T-helper 9 cell (primary cell): ENCODE measurements around the gene SLX4IP.
A peak's percentile ranks its signal among the peaks of the same experiment; 100 is the strongest.

Source experiments
- DNase-seq: peaks from one replicate; pipeline ENCODE4 v3.0.0-alpha.2; 2020

SLX4IP gene

DNA sequence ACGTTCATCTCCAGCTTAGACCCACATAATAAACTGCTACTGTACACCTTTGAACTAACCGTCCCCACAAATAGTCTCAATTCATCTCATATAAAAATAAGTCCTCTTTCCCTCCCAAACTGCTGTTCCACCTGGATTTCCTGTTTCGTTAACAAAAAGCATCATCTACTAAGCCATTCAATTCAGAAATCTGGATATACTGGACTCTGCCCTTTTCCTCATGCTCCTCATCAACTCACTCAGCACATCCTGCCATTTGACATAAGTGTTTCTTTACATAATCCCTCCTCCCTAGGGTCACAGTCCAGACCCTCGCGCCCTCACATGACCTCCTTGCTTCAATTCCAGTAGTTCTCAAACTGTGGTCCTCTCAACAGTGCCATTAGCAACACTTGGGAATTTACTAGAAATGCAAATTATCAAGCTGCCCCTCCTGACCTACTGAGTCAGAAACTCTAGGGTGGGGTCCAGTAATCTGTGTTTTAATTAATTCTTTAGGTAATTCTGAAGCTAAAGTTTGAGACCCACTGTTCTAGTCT, 5.6 kb upstream of the SLX4IP start:
- DNase-seq, result no peak

DNA sequence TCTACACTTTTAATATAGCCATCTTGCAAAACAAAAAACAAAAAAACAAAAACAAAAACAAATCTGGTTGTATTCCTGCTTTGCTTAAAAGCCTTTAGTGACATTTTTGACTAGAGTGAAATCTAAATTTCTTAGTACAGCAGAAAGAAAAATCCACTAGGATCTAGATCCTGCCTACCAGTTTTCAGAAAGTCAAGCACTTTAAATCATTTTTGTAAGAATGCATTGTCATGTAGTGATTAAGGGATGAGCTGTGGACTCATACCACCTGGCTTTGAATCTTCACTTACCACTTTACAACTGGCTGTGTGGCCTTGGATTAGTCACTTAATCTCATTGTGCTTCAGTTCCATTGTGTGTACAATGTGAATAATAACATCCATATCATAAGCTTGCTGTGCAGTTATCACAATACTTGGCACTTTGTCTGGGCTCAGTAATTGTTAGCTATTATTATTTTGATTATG, 5.1 kb upstream of the SLX4IP start:
- DNase-seq, result no peak

DNA sequence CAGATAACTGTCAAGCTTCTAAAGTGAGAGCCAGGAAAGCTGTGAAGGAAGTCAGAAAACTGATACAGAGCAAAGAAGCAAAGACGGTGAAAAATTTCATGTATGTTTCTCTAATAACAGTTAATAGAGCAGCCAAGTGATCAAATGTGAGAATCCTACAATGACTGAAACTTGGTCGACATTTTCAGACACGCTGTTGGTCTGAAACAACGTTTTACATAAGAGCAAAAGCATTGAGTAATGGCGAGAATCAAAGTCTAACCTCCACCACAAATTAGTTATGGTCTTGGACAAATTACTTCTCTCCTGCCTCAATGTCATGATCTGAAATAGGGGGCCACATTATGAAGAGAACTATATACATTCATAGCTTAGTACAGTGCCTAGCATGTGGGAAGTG, 4.4 kb upstream of the SLX4IP start:
- DNase-seq, result no peak

DNA sequence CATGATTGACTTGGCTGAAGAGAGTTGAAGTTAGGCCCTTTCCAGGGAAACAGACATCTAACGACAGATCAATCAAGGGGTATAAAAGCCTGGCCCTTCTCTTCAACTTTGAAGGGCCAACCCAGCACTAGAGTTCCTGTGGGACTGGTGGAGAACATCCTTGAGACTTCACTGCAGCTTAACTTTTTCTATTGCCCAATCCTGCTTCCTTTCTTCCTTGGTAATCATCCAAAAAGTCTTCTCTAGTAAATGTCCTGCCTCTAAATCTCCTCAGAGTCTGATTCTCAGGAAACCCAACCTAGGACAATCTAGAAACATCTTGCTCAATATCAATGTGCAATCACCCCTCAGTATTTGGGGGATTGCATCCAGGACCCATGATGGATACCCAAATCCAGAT, 3.0 kb upstream of the SLX4IP start:
- no peak for DNase-seq

DNA sequence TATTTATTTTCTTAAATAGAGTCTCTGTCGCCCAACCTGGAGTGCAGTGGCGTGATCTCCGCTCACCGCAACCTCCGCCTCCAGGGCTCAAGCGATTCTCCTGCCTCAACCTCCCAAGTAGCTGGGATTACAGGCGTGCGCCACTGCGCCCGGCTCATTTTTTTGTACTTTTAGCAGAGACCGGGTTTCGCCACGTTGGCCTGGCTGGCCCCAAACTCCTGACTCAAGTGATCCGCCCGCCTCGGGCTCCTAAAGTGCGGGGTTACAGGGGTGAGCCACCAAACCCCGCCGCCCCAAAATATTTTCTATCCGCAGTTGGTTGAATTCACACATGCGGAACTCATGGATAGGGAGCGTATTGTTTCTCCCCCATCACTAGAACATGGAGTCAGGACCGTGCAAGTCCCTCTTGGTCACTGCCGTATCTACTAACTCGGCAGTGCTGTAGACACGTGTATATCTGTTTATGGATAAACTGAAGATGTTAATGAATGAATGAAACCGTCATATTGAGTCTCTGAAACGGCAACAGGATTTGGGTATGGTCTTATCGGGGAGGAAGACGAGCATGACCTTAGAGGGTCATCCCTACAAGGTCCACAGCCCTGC, 2.0 kb upstream of the SLX4IP start:
- DNase-seq, result no peak

DNA sequence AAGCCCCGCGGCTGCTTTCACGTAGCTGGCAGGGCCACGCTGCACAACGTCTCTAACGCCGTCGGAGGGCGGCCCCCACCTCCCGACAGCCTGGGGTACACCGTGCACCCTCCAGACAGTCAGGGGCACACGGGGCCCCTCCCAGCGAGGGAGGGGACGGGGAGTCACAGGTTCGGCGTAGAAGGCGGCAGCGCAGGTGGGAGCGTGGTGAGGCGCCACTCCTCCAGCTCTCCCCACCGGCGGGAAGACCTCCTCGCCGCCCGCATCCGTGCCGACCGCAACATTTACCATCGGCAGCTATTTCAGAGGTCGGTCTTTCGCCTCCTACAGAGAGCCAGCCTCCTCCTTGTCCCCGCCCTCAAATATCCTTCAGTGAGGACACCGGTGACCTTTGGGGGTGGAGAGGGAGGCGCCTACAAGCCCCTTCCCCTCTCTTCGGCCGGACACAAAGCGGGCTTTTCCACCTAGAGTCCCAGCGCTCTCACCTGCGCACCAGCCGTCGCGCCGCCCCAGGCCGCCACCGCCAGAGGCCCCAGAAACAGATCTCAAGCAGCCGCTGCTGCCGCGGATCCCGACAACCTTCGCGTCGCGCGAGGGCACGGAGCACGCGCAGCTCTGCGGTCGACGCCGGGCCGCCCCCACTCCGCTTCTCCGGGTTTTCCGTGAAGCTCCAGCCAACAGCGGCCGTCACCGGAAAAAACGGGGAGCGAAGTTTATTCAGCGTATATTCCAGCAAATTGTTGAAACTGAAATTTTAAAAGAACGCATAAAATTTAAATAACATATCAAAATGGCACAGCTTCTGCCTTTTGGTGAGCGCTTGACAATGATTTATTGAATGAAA, 1.3 kb upstream of the SLX4IP start, which contains the start of gene MKKS:
Gene MKKS, minus strand, starts transcription at position 600 of the 844 bp plus-strand sequence. CDS start 20,708 bp downstream, outside the sequence.
- DNase-seq, result peak; percentile 79

DNA sequence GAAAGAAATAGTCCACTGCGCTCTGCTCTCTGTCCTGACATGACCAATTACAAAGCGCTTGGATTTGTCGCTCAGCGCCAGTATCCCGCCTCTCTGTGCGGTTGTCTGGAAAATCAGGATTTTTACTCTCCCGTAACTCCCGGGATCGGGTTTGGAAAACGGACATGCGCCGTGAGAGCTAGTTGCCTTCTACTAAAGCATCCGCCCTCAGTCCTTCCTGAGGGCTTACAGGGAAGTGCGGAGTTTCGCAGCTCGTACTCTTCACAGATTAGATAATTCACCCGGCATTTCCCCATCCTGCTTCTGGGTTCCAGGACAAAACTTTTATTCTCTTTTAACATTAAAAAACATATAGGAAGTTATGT, 656 bp upstream of the SLX4IP start:
- peak; percentile 49 for DNase-seq

DNA sequence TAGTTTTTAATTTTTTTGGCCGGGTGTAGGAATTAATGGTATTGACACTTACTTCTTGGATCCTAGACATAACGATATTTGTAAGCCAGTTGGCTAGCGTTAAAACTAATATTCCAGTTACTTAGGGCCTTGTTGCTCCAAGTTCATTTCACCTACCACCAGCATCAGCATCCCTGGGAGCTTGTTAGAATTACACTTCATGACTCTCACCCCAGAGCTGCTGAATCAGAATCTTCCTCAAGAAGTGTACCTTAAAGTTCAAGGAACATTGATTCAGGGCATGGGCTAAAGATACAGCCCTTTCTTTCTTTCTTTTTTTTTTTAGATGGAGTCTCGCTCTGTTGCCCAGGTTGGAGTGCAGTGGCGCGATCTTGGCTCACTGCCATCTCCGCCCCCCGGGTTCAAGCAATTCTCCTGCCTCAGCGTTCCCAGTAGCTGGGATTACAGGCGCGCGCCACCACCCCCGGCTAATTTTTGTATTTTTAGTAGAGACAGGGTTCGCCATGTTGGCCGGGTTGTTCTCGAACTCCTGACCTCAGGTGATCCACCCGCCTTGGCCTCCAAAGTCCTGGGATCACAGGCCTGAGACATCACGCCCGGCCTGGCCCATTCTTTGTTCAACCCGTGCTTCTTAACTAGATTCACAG, 1.1 kb downstream of the SLX4IP start:
- DNase-seq, result no peak

DNA sequence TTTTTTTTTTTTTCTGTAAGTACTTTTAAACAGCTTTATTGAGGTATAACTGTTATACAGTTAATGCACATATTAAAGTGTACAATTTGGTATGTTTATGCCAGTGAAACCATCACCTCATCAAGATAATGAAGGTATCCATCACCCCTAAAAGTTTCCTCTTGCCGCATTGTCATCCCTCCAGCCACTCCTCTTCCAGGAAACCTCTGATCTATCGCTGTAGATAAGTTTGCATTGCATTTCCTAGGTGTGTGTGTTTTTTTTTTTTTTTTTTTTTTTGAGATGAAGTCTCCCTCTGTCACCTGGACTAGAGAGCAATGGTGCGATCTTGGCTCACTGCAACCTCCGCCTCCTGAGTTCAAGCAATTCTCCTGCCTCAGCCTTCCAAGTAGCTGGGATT, 3.1 kb downstream of the SLX4IP start:
- no peak for DNase-seq

DNA sequence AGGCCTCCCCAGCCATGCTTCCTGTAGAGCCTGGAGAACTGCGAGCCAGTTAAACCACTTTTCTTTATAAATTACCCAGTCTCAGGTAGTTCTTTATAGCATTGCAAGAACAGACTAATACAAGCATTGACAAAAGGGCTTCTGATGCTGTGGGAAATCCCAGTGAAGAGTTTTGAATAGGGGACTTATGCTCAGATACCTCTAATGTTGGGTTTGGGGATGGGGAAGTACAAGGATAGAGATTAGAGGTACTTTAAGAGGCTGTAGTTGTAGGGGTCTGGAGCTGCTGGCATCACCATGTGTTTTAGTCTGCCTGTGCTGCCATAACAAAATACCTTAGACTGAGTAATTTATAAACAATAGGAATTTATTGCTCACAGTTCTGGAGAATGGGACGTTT, 8.8 kb downstream of the SLX4IP start:
- DNase-seq, result no peak

DNA sequence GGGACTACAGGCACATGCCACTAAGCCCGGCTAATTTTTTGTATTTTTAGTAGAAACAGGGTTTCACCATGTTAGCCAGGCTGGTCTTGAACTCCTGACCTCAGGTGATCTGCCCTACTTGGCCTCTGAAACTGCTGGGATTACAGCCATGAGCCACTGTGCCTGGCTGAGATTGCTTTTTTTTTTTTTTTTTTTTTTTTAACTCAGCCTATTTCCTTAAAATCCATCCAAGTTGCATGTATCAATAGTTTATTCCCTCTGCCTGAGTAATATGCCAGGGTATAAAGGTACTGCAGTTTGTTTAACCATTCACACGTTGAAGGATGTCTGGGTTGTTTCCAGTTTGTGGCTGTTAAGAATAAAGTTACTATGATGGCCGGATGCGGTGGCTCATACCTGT, 10.7 kb downstream of the SLX4IP start:
- no peak for DNase-seq

DNA sequence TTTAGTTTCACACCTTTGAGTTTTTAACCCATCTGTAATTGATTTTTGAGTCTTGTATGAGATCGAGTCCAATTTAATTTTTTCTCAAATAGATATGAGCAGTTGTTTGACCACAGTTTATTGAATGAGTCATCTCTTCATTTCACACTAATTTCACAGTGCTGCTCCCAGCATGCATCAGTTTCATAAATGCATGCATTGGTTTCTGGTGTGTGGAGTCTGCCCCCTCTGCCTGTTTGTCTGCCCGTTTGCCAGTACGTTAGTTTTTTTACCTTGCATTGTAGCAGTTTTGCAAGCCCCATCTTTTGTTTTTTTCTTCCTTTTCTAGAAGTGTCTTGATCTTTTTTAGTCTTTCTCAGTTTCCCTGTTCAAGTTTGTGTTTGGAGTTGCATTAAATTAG, 11.9 kb downstream of the SLX4IP start:
- no peak for DNase-seq

DNA sequence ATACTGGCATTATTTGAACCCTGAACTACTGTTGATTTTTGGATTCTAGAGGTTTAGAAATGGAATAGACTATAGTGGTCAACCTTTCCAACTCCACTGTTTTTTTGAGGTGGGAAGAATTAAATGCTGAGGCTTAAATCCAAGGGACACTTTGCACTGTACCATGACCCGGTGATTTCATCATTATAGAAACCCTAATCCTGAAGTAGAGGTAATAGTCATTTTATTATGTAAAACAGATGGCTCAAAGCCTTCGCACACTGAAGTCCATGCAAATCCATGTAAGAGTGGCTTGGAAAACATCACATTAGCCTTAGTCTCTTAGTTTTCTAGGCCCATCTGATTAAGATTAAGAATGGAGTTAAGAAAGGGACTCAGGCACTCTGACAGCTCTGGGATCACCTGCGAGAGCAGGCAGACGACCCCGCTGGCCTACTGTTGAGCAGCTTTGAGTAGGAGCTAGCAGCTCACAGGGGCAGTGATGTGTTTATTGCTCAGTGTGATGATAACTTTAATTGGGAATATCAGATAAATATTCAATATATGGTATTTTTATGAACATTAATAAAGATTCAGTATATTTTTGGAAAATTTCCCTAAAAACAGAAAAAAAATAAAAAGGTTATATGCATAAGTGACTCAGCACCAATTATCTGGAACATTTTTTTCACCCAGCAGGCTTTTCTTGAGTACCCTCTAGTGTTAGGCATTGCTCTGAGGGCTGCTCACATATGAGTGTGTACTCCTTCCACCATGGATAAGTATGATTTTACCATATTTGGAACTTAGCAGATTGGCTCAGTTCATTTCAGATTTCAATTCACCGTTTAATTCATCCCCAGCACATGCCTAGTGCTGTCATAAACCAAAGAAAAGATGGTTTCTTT, 13.4 kb downstream of the SLX4IP start:
- DNase-seq, result no peak

DNA sequence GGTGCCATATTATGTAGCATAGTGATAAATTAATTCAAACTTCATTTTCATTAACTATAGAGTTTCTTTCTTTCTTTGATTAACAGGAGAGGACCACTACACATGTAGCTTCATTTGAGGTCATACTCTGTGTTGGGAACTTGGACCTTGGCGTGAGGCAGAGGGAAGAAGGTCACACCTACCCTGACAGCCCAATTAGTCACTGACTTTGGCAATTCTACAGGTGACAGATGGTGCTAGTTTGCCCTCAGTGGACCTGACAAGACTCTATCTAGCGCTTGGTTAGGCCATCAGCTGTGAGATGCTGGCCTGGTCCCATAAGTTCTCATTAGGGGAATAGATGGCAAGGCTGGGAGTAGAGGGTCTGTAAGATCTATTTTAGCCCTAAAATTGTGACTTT, 14.2 kb downstream of the SLX4IP start:
- DNase-seq, result no peak

DNA sequence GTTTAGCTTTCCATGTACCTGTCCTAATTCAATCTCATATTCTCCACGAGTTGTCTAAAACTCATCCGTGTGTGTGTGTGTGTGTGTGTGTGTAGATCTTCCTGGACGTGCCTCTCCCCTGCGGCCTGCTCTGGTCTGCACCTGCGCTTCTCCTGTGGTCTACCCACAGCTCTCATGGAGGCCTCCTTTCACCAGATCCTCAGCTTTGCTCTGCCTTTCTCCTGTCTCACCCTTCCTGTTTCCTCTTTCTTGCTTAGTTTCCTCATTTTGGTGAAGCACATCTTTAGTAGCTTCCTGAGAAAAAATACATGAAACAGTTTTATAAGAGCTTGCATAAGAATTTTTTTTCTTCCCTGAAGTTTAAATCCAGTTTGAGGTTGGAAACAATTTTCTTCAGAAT, 18.1 kb downstream of the SLX4IP start:
- no peak for DNase-seq

DNA sequence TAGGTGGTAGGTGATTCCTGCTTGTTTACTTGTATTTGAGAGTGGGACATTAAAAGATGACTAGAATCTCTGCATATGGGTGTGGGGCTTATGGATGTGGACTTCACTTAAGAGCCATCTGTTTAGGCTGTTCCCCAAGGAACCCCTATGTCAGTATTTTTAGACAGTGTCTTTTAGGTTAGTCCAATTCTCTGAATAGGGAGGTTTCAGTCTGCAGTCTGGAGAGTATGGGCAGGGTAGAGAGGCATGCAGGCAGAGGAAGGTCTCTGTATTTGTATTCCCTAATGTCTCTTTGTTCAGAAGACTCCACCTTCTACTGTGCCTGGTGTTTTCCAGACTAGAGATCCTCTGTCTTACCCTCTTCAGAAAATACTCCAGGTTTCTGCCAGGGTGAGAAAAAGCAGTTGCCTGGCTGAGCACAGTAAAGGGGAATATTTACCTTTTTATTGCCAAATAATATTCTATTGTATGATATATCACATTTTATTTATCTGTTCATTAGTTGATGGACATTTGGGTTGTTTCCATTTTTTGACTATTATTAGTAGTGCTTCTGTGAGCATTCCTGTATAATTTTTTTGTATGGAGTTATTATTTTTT, 19.1 kb downstream of the SLX4IP start:
- DNase-seq, result no peak

DNA sequence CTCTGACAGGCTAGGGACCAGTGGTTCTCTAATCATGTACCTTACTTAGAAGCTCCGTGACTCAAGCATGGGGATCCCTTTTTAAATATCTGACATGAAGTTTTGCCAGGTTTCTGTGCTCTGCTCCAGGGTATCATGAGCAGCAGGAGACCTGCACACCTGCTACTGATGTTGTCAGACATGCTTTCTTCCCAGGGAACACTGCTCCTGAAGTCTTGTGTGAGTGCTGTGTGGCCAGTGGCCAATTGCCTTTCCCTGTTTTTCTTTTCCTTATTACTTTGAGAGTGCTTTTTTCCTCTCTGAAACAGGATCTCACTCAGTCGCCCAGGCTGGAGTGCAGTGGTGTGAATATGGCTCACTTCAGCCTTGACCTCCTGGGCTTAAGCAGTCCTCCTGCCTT, 26.4 kb downstream of the SLX4IP start:
- no peak for DNase-seq

DNA sequence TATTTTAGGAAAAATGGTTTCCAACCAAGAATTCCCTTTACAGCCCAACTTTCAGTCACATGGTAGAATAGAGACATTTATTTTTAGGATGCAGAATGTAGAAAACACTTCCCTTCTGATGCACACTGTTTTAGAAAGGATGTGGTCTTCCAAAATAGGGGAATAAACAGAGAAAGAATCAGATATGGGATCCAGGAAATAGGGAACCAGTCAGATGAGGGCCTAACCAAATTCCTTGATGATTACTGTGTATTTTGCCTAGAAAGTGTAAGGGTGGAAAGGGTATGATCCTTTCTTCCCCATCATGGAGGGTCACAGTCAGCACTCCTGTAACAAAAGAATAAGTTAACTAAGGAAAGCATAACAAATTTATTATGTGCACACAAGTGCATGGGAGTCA, 27.4 kb downstream of the SLX4IP start:
- no peak for DNase-seq

DNA sequence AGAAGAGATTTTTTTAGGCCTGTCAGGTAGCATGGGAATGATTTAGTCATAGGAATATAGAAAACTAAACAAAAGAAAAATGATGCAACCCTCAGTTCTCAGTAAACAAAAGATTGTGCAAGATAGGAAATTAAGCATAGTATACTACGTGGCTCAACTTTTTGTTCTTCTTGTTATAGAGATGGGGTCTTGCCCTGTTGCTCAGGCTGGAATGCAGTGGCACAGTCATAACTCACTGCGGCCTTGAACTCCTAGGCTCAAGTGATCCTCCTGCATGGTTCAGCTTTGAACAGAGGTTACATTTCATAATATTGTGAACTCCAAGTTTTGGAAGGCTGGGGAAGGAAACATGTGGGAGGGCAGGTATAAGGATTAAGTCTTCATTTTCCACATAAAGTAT, 28.5 kb downstream of the SLX4IP start:
- DNase-seq, result no peak

DNA sequence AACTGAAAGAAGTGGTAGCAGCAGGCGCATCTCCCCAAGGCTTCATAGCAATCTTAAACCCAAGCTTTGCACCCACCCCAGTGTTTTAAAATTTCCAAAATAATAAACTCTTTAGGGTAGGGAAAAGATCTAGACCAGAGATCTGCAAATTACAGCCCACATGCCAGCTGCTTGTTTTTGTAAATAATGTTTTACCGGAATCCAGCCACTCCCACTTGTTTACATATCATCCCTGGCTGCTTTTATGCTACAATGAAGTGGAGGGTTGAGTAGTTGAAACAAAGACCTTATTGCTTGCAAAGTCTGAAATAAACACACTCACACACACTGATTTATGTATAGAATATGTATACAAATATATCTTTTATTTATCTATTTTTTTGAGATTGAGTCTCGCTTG, 30.0 kb downstream of the SLX4IP start:
- DNase-seq, result no peak

DNA sequence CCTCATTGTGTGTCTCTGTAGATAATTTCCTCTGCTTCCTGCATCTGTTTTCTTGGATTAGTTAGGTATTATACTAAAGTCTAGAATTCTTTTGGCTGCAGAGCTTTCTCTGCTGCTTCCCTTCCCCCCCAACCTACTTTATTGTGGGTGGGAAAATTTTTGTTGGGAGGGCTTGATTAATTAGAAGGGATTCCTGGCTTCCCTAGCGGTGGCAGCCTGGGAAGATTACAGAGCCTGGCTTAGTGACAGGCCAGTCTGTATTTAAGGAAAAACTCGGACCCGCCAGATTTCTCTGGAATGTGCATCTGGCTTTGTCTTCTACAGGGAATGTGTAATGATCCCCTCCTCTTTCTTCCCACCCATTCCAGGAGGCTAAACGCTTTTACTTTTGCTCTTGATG, 31.2 kb downstream of the SLX4IP start:
- DNase-seq, result no peak

DNA sequence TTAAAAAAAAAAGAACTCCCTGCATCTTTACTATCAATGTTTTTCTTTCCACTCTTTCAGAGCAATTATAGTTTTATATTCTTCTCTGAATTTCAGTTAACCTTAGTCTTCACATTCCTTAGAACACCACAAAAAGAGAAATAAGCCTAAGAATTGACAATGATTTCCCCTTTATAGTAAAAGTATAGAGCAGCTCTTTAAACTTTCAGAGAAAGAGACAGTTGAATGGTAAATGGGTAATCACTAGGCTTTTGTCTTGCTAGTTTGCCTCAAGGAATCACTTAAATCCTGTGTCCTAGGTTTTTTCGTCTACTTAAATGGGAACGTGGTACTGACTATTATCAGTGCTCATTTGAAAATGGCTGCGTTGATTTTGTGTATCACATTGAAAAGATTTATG, 31.8 kb downstream of the SLX4IP start:
- DNase-seq, result no peak
